ENCODE data around the gene PDE2A.

DNA sequence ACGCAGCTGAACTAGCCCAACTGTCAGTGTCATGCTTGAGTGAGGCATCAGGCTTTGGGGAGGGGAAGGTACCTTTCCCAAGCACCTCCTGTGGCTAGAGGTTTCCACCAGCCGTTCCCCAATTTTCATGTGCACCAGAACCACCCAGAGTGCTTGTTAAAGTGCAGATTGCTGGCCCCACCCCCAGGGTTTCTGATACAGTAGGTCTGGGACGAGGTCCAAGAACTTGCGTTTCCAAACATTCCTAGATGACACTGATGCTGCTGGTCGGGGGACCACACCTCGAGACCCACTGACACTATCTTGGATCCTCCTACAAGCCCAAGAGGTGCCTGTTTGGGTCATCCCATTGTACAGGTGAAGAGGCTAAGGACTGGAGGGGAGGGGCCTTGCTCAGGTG is 59.8 kb downstream of the PDE2A start:
- TF ChIP-seq, protein P1, sequence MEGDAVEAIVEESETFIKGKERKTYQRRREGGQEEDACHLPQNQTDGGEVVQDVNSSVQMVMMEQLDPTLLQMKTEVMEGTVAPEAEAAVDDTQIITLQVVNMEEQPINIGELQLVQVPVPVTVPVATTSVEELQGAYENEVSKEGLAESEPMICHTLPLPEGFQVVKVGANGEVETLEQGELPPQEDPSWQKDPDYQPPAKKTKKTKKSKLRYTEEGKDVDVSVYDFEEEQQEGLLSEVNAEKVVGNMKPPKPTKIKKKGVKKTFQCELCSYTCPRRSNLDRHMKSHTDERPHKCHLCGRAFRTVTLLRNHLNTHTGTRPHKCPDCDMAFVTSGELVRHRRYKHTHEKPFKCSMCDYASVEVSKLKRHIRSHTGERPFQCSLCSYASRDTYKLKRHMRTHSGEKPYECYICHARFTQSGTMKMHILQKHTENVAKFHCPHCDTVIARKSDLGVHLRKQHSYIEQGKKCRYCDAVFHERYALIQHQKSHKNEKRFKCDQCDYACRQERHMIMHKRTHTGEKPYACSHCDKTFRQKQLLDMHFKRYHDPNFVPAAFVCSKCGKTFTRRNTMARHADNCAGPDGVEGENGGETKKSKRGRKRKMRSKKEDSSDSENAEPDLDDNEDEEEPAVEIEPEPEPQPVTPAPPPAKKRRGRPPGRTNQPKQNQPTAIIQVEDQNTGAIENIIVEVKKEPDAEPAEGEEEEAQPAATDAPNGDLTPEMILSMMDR (conservative IDR thresholded peaks at IDR 0.05): no peak
- no peak for TF ChIP-seq EZH2 (IDR thresholded peaks at IDR 0.05; ENCODE audit: low read depth)

Measured in PC-9 (cell line).